HG02870 (cell line): ENCODE measurements around the gene METTL5.
A peak's percentile ranks its signal among the peaks of the same experiment; 100 is the strongest.
"Not testable (repeated sequence)": the region's sequence is repeated elsewhere in the genome, so short reads cannot be mapped to it uniquely, and the experiment has no call there.

Experiments used
- ATAC-seq: cut with Tn5 transposase; IDR thresholded peaks from one replicate; pipeline ENCODE4 v1.9.1; 2021; ENCODE audit warnings: mild to moderate bottlenecking, moderate library complexity; ENCODE audit not compliant: unreplicated experiment

Gene METTL5

DNA sequence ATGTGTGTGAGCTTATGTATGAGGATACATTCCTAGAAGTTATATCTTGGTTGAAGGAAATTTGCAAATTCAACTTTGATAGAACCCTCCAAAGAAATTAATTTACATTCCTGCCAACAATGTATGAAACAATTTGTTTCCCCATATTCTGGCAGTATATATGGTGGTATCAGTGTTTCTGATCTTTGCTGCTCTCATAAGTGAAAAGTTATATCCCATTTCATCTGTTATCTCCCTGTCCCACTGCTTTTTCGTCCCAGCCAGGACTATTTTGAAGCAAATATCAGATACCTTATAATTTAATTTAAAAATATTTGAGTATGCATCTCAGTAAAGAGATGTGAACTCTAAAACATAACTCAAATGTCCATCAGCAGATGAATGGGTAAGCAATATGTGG is 9.7 kb upstream of the METTL5 start:
- ATAC-seq = no peak

DNA sequence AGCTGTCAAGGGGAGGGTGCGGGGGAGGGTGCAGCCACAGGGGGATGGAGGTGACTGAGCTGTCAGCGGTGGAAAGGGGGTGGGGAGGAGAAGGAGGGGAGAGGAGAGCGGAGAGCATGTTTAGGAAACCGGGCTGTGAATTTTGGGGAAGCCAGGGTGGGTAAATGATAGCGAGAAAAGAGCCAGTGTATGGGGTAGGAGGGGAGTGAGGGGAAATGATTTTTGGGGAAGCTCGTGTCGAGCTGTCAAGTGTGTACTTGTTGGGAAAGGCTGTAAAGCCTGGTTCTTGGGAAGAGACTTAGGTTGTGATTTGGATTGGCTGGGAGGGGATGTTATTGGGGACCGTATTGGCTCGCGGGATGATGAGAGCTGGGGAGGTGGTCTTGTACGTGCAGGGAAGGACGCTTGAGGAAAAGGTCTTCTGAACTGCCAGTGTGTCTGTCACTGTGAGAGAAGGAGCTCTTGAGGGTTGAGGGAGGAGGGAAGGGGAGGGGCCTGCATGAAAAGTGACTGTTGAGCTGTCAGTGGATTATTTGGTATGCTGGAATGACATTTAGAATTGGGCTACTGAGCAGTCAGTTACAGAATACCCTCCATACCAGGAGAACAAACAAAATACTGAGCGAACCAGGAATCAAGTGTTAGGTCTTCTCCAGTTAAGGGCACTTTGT is 3.6 kb upstream of the METTL5 start:
- no peak for ATAC-seq

DNA sequence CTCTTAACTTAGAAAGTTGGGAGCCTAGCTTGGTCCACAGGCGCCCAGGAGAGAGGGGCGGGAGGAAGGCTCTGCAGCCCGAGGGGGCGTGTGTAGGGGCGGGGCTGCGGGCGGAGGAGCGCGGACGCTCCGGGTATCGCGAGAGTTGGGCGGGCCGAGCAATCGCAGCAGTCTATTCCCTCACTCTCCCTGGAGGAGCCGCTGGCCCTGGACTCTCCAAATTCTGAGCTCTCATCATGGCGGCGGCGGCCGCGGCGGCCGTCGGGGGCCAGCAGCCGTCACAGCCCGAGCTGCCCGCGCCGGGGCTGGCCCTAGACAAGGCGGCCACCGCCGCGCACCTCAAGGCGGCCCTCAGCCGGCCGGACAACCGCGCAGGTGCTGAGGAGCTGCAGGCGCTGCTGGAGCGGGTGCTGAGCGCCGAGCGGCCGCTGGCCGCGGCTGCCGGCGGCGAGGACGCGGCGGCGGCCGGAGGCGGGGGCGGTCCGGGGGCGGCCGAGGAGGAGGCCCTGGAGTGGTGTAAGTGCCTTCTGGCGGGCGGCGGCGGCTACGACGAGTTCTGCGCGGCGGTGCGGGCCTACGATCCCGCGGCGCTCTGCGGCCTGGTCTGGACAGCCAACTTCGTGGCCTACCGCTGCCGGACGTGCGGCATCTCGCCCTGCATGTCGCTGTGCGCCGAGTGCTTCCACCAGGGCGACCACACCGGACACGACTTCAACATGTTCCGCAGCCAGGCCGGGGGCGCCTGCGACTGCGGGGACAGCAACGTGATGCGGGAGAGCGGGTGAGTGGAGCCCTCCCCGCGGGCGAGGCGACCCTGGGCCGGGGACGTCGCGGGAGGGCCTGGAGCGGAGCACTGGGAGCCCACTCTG is 2.8 kb upstream of the METTL5 start, which contains the start of gene UBR3:
UBR3 (plus strand) TSS at position 183 of the 869 bp plus-strand sequence; CDS start at position 237, 54 bp downstream.
- peak; percentile 81 for ATAC-seq

DNA sequence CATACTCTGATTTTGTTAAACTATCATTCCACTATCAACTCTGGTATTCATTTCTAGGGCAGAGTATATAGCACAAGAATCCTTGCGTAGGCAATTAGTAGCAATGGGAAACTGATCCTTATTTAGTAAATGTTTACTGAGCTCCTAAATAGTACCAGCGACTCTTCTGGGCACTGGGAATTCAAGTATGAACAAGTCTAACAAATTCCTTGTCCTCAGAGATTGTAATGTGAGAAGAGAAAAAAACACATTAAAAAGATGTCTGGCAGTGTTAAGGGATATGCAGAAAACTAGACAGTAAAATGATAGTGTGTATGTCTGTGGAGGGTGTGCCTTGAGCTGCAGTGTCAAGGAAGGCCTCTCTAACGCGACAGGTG is 721 bp downstream of the METTL5 start:
- ATAC-seq = no peak

DNA sequence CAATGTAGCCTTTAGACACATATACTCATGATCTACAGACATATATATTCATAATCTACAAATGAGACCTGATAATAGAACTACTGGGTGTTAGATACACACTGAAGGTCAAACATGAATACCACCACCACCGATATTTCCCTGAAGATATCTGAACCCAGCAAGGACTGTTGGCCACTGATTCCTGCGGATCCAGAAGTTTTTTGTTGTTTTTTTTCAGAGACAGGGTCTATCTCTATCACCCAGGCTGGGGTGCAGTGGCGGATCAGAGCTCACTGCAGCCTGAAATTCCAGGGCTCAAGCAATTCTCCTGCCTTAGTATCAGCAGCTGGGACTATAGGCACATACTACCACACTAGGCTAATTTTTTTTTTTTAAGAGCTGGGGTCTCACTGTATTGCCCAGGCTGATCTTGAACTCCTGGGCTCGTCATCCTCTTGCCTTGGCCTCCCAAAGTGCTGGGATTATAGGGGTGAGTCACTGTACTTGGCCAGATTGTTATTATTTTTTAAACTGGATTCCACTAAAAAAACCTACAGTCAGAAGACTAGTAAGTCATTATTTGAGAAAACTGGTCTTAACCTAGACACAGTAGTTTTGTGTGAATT is 1.8 kb downstream of the METTL5 start:
- no peak for ATAC-seq

DNA sequence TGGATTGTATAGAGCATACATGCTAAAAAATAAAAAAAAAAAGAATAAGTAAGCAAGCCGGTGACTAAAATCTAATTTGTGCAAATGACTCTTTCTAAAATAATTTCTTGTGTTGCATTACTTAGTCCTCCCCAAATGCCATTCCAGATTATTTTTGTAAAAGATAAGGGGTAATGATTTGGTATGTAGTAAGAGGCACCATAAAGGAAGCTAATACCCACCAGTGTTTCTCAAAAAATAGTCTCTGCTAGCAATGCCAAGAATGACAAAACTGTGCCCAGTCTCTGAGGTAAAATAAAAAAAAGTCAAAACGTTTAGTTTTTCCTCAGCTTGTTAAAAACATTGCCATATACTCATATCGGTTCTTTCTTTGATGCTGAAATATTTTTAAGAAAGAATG is 2.7 kb downstream of the METTL5 start:
- no peak for ATAC-seq

DNA sequence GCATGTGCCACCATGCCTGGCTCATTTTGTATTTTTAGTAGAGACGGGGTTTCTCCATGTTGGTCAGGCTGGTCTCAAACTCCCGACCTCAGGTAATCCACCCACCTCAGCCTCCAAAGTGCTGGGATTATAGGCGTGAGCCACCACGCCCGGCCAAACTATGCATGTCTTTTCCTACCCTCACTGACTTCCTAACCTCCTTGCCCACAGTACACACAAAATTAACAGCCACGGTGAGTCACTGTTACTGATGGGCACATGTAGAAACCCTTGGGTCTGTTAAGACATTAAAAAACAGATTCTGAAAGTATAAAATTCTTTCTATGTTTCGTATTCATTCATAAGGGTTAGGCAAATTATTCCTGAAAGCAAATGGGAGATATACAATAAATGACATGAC is 4.6 kb downstream of the METTL5 start:
- not testable (repeated sequence) for ATAC-seq

DNA sequence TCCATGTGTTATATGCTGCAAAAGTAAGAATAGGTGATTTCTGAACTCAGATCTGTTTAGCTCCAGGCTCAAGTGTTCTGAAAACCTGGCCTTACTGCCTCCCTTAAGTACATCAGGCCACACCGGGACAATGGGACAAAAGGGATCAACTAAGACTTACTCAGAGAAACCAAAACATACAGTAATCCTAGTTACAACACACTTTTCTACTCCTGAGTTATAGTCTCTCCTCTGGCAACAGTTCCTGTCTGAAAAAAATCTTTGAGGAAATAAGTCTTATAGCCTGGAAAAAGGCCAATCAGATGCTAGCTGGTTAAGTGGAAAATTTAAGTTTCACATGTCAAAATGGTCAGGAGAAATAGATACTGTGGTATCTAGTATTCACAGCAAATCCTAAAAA is 5.6 kb downstream of the METTL5 start:
- ATAC-seq = no peak

DNA sequence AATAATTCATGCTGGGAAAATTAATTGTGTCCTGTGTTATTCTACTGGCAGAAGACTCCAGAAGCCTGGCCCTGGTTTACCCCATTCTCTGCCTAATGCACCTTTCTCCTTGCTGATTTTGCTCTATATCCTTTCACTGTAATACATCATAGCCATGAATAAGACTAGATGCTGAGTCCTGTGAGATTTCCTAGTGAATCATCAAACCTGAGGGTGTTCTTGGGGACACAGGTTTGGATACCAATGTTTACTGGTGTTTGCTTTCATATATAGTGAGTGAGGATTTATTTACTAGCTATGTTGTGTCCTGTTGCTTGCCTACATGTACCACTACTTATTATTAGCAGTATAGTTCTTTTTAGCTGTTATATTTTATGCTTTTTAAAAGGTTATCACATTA is 6.5 kb downstream of the METTL5 start:
- no peak for ATAC-seq

DNA sequence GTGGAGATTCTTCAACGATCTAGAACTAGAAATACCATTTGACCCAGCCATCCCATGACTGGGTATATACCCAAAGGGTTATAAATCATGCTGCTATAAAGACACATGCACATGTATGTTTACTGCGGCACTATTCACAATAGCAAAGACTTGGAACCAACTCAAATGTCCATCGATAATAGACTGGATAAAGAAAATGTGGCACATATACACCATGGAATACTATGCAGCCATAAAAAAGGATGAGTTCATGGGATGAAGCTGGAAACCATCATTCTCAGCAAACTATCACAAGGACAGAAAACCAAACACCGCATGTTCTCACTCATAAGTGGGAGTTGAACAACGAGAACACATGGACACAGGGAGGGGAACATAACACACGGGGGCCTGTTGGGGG is 7.3 kb downstream of the METTL5 start:
- ATAC-seq = not testable (repeated sequence)

DNA sequence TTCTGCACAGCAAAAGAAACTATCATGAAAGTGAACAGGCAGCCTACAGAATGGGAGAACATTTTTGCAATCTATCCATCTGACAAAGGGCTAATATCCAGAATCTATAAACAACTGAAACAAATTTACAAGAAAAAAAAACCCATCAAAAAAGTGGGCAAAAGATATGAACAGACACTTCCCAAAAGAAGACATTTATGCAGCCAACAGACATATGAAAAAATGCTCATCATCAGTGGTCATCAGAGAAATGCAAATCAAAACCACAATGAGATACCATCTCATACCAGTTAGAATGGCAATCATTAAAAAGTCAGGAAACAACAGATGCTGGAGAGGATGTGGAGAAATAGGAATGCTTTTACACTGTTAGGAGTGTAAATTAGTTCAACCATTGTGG is 7.7 kb downstream of the METTL5 start:
- ATAC-seq = not testable (repeated sequence)

DNA sequence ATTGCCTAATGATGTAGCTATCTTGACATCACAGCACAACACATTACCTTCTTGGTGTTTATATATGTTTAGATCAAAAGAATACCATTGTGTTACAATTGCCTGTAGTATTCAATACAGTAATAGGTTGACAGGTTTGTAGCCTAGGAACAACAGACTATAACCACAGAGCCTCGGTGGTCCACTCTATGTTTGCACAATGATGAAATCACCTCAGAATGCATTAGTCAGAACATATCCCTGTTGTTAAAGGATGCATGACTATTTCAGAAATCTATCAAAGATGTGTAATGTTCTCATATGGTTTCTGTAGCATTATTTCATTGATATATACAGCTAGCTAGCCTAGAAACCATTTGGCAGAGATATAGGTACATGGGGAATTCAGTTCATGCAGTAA is 8.9 kb downstream of the METTL5 start:
- ATAC-seq = no peak

DNA sequence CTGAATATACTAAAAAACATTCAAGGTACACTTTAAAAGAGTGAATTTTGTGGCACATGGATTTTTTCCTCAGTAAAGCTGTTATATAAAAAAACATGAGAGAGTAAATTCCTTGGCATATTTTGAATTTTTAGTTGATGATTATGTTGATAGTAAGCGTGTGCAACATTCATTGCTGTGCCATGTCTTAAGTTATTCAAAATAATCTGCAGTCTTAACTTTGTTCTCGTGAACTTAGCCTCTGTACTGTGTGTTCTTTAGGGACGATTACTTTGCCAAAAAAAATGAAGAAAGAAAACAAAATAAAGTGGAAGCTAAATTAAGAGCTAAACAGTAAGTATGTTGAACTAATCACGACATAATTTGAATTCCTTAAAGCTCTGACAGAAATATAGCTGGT is 16.5 kb downstream of the METTL5 start:
- no peak for ATAC-seq

DNA sequence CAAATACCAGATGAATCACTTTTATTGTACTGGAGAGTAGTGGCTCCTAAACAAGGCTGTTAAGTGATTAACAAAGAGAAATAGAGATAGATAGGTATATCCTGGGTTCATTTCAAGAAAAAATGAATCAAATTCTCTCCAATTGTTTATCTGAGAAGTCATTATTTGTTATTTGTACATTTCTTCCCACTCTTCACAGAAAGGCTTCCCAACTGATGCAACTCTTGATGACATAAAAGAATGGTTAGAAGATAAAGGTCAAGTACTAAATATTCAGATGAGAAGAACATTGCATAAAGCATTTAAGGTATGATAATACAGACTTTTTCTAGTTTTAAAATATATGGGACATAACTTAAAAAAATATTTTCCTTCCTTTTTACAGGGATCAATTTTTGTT is 18.1 kb downstream of the METTL5 start:
- ATAC-seq = no peak

DNA sequence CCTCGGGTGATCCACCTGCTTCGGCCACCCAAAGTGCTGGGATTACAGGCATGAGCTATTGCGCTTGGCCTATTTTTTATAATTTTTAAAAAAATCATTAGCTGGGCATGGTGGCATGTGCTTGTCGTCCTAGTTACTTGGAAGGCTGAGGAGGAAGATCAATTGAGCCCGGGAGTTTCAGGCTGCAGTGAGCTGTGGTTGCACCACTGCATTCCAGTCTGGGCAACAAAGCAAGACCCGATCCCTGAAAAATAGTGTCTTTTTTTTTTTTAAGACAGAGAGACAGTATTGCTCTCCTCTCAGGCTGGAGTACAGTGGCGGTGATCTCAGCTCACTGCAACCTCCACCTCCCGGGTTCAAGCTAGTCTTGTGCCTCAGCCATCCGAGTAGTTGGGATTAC is 21.2 kb downstream of the METTL5 start:
- no peak for ATAC-seq

DNA sequence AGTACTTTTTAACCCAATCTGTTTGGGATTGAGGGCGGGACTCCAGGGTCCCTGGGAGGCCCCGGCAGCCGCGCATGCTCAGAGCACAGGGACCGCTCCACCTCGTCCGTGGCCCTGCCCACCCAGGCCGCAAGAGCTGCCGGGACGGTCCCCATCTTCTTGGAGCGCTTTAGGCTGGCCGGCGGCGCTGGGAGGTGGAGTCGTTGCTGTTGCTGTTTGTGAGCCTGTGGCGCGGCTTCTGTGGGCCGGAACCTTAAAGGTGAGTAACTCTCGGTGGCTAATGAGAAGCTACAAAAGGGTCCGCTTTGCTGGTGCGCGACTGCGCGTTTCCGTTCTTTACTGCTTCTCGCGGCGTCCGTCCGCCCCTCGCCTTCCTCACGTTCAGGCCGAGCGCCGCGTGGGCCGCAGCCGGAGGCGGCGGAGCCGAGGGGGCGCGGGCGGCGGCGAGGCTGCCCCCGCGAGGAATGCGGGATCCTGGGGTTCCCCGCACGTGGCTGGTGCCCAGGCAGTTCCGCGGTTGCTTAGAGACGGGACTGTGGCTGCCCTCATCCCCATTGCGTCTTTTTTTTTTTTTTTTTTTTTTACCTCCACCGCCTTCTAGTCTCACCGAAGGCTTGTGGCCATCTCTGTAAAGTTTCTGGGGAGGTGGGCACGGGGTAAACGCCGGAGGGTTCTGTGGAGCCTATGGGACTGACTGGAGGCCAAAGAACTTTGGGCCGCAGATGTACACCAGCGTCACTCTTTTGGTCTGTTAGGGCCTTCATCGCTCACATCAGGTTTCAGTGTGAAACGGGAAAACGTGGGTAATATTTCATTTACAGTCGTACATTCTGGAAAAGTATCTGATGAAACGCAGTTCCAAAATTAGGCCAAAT is 25.8 kb downstream of the METTL5 start, which contains the start of gene SSB:
SSB (plus strand) TSS at position 154 of the 875 bp plus-strand sequence. CDS start 2,090 bp downstream, outside the sequence.
- peak; percentile 96 for ATAC-seq

DNA sequence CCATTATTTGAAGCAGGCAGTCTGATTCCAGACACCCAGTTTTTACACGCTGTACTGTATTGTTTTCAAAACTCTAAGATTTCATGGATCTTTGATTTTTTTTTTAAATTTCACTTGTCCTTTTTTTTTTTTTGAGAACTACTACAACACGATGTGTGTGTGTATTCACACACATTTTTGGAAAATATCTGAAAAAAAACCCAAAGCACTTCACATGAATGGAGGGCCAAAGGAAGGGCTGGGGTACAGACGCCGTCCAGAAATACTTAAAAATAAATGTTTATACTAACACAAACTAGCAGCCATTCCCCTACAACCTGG is 26.3 kb downstream of the METTL5 start:
- no peak for ATAC-seq

DNA sequence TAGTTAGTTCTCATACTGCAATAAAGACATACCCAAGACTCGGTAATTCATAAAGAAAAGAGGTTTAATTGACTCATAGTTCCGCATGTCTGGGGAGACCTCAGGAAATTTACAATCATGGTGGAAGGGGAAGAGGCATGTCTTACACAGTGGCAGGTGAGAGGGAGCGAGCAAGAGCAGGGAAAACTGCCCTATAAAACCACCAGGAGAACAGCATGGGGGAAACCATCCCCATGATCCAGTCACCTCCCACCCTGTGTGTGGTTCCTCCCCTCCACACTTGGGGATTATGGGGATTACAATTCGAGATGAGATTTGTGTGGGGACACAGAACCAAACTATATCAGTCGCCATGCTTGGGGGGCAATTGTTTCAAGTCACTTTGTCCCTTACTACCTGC is 27.1 kb downstream of the METTL5 start:
- ATAC-seq = no peak

DNA sequence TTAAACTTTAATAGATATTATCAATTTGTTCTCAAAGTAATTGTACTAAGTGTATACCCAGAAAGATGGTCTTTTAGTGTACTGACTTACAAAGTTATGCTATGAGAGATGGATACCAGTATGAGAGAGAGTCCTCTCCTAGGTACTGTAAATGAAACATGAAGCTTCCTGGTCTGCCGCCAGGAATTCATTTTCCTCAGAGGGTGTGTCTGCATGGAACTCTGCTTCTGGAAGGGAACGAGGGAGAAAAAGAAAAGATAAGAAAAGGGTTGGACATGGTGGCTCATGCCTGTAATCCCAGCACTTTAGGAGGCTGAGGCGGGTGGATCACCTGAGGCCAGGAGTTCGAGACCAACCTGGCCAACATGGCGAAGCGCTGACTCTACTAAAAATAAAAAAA is 28.3 kb downstream of the METTL5 start:
- ATAC-seq = no peak

DNA sequence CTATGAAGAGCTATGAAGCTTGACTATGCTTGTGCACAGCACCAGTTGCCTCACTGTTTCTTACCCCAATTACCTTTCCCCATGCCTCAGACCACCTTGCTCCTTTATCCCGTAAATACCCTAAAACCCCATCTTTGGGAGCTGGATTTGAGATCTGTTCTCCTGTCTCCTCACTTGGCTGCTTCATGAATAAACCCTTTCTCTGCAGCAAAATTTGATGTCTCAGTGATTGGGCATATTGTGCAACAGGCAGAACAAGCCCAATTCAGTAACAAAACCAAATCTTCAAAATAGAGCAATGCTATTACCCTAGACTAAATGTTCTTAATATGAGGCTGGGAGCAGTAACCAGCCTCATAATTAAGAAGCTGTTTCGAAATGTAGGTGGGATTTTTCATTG is 29.5 kb downstream of the METTL5 start:
- ATAC-seq = no peak

DNA sequence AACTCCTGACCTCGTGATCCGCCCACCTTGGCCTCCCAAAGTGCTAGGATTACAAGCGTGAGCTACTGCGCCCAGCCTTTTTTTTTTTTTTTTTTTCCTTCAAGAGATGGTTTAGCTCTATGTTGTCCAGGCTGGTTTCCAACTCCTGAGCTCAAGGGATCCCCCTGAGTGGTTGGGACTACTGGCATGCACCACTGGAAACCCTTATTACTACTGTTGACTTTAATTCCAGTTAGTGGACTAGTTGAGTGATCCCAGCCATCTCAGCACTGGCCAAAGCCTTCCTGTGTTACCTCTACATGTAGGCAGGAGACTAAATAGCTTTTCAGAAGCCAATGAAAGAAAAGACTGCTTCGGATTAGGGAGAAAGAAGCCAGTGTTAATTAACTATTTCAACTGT is 34.1 kb downstream of the METTL5 start:
- no peak for ATAC-seq
